Activated CD4-positive, alpha-beta memory T cell treated with anti-CD3 and anti-CD28 coated beads for 36 hours (primary cell): ENCODE results near the gene PGC. TPM values are rescaled to one million over a fixed set of nuclear protein-coding genes. Genes with fewer than 3 reads are reported as not detected.

Experiments
- CTCF ChIA-PET: fragments of 350-600 bp; sonication (Branson Sonifier 250); formaldehyde crosslinking; loops from one replicate; lab custom pipeline; 2021; ENCODE audit warnings: antibody characterized with exemption, inconsistent platforms; lab: Charles Lee
- POLR2A ChIA-PET: fragments of 350-600 bp; sonication (Branson Sonifier 250); formaldehyde crosslinking; loops from one replicate; lab custom pipeline; 2021; ENCODE audit warnings: antibody characterized with exemption; lab: Charles Lee
- DNase-seq: peaks from one replicate; pipeline ENCODE4 v3.0.0-alpha.2; 2020
- H3K27ac Mint-ChIP-seq: one replicate; pipeline ENCODE4 v1.8.0; 2021; ENCODE audit warnings: mixed read lengths
- H3K27me3 Mint-ChIP-seq: one replicate; pipeline ENCODE4 v1.8.0; 2021; ENCODE audit warnings: mixed read lengths
- H3K36me3 Mint-ChIP-seq: one replicate; pipeline ENCODE4 v1.8.0; 2021; ENCODE audit warnings: mixed read lengths
- H3K4me1 Mint-ChIP-seq: one replicate; pipeline ENCODE4 v1.8.0; 2021; ENCODE audit warnings: low read depth, mixed read lengths
- H3K4me3 Mint-ChIP-seq: one replicate; pipeline ENCODE4 v1.8.0; 2021; ENCODE audit warnings: mild to moderate bottlenecking, mixed read lengths
- H3K9me3 Mint-ChIP-seq: one replicate; pipeline ENCODE4 v1.8.0; 2021; ENCODE audit warnings: mixed read lengths
- intact Hi-C: fragments of 100-400 bp; cut with micrococcal nuclease; formaldehyde crosslinking; loops from one replicate; pipeline ENCODE4 v1.15.1; 2023
- total RNA-seq, 2 experiments: library from RNA; stranded (reverse); gene quantifications; one replicate each; pipeline ENCODE4 v1.2.3, GENCODE V29; 2021

Gene PGC
- total RNA-seq, 2 experiments from 2014 or later = not detected

DNA sequence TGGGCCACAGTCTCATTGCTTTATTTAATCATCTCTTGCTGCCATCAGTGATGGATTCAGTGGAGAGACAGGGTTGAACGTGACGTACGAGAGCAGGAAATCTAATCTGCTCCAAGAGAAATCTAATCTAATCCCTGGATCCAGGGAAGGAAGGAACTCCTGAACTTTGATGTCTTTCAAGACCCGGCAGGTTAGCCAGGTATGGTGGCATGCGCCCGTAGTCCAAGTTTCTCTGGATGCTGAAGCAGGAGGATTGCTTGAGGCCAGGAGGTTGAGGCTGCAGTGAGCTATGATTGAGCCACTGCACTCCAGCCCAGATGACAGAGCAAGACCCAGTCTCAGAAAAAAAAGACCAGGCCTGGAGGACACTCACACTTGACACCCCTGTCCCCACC, 11.4 kb upstream of the PGC start:
- H3K4me1 Mint-ChIP-seq = no peaks in the 10 kb centered on the region
- POLR2A ChIA-PET = no interaction called here
- no peak overlapping the region for H3K4me3 Mint-ChIP-seq
- no peaks in the 10 kb centered on the region for H3K9me3 Mint-ChIP-seq
- no peak for DNase-seq
- no peaks in the 10 kb centered on the region for H3K36me3 Mint-ChIP-seq
- CTCF ChIA-PET = interaction anchor here (1.0 kb wide), 1 partner anchor 28 kb away, joined by 4 read pairs; no protein-coding TSS in a partner anchor
- intact Hi-C loops = no loop called here
- H3K27ac Mint-ChIP-seq = no peak overlapping the region
- peaks cover 1% of the 10 kb centered on the region for H3K27me3 Mint-ChIP-seq

DNA sequence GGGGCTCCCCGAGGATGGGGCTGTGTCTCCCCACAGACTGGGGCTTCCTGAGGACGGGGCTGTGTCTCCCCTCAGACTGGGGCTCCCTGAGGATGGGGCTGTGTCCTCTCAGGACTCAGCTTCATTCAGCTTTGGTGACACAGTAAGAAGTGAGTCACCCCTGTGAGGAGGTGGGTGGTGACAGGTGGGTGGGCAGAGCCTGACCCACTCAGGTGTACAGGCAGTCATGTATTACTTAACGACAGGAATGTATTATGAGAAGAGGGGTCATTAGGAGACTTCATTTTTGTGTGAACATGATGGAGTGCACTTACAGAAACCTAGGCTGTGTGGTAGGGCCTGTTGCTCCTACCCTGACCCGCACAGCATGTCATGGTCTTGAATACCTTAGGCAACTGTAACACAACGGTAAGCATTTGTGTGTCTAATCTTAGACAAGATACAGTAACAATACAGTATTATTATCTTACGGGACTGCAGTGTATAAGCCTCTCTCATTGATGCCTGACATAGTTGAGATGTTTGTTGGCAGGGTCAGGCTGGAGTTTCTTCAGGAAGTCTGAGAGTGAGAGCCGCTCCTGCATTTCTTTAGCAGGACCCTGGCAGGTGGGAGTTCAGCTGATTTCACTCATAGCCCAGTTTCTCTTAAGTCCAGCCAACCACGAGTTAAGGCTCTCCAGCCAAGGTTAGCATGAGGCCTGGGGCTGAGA, 10.9 kb upstream of the PGC start:
- peaks cover 1% of the 10 kb centered on the region for H3K27me3 Mint-ChIP-seq
- POLR2A ChIA-PET = no interaction called here

DNA sequence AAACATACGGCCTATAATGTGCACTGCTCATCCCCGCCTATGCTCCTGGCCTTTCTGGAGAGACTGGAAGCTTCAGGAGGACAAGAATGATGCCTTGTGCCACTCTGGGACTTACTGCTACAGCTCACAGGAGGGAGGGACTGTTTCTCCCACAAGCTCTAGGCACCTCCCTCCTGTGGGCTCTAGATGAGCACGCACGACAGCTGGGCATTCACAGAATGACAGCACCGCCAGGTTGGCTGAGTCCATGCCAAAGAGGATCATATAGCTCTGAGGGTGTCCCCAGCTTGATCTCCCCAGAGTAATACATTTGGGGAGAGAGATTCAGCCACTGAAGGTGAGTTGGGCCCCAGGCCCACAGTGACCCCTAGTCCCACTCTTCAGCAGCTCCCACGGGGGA, 10.1 kb upstream of the PGC start:
- no peak overlapping the region for H3K27ac Mint-ChIP-seq
- peaks cover 1% of the 10 kb centered on the region for H3K27me3 Mint-ChIP-seq
- no peaks in the 10 kb centered on the region for H3K4me1 Mint-ChIP-seq
- DNase-seq = no peak
- no peaks in the 10 kb centered on the region for H3K9me3 Mint-ChIP-seq
- POLR2A ChIA-PET = no interaction called here
- no peak overlapping the region for H3K4me3 Mint-ChIP-seq
- no peaks in the 10 kb centered on the region for H3K36me3 Mint-ChIP-seq
- intact Hi-C loops = no loop called here
- CTCF ChIA-PET = no interaction called here

More for the DNA sequence above, 10.9 kb upstream of the PGC start:
- no peaks in the 10 kb centered on the region for H3K4me1 Mint-ChIP-seq
- no peak overlapping the region for H3K4me3 Mint-ChIP-seq
- H3K36me3 Mint-ChIP-seq = no peaks in the 10 kb centered on the region
- intact Hi-C loops = no loop called here
- H3K27ac Mint-ChIP-seq = no peak overlapping the region
- no peak for DNase-seq
- no peaks in the 10 kb centered on the region for H3K9me3 Mint-ChIP-seq
- CTCF ChIA-PET = no interaction called here

DNA sequence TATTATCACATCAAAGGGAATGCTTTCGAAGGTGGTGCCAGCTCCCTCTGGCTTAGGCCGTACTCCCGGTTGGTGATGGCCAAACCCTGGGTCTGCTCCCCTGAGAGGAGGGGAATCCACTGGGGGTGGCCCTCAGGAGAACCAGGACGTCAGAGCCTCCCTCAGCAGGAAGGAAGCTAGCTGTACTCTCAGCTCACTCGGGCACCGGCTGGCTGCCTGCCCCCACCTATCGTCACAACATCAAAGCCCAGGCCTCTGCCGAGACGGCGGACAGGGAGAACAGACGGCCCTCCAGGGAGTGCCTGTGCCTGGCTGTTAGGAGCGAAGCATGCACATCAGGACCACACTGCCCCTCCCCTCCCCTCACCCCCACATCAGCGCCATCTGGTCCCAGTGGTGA, 9.2 kb upstream of the PGC start:
- ChIA-PET CTCF (no interaction called here), POLR2A (no interaction called here)
- Mint-ChIP-seq H3K4me1 (no peaks in the 10 kb centered on the region), H3K9me3 (no peaks in the 10 kb centered on the region), H3K27ac (no peak overlapping the region), H3K36me3 (no peaks in the 10 kb centered on the region), H3K4me3 (no peak overlapping the region), H3K27me3 (peaks cover 1% of the 10 kb centered on the region)
- DNase-seq = no peak
- intact Hi-C loops = no loop called here

DNA sequence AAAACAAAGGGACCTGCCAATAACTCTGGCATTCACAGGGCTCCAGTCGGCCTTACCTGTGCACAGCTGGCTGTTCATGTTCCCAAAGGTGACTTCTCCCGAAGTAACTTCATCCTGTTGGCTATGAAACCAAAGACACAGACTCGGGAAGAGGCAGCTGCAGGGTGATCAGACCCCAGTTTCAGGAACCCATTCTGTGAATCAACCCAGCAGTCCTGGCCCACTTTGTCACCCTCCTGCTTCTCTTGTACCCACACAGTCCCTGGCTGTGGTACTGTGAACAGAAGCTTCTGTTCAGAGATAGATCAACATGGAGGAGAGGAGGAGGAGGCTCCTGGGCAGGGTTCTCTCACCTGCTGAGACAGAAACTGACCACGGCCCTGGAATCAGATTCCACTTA, 8.7 kb upstream of the PGC start:
- Mint-ChIP-seq H3K36me3 (no peaks in the 10 kb centered on the region), H3K4me1 (no peaks in the 10 kb centered on the region), H3K9me3 (no peaks in the 10 kb centered on the region), H3K27ac (no peak overlapping the region), H3K4me3 (no peak overlapping the region), H3K27me3 (peaks cover 1% of the 10 kb centered on the region)
- DNase-seq = no peak
- ChIA-PET POLR2A (no interaction called here), CTCF (no interaction called here)
- intact Hi-C loops = no loop called here

DNA sequence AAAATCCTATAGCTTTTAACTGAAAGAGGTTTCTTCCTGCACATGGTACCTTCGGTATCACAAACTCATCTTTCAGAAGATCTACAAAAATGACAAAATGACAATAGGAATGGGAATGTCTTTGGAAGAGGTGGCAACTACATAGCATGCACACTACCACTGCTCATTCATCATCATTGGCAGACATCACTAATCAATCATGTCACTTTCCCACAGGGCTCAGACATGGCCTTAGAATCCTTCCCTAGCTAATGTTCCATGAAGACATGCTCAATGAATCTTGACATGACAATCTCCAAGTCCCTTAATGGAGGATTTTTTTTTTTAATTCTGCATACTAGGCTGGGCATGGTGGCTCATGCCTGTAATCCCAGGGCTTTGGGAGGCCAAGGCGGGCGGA, 3.2 kb upstream of the PGC start:
- no peak overlapping the region for H3K27ac Mint-ChIP-seq
- ChIA-PET POLR2A (no interaction called here), CTCF (no interaction called here)
- H3K4me3 Mint-ChIP-seq = no peak overlapping the region
- H3K27me3 Mint-ChIP-seq = no peaks in the 10 kb centered on the region
- no peak for DNase-seq
- intact Hi-C loops = no loop called here
- H3K4me1 Mint-ChIP-seq = no peaks in the 10 kb centered on the region
- H3K36me3 Mint-ChIP-seq = no peaks in the 10 kb centered on the region
- no peaks in the 10 kb centered on the region for H3K9me3 Mint-ChIP-seq

DNA sequence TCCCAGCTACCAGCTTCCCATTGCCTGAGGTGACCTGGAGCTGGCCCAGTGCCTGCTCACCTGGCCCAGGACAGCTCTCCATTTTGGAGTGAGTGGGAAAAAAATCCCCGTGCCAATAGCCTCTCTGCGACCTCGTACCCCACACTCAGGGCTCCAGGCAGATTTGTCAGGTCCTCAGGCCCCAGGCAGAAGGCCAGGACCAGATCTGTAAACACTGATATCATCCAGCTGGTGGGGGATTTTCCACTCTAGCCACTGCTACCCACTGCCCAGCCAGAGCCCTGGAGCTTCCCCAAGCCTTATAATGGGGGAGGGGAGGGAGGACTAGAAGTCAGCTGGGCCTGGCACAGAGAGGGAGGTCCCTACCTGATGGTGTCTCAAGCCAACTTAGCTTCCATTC, 1.3 kb upstream of the PGC start:
- H3K27ac Mint-ChIP-seq = no peak overlapping the region
- CTCF ChIA-PET = interaction anchor here (0.7 kb wide), 1 partner anchor 65 kb away, joined by 6 read pairs; no protein-coding TSS in a partner anchor
- no peaks in the 10 kb centered on the region for H3K9me3 Mint-ChIP-seq
- POLR2A ChIA-PET = no interaction called here
- no peaks in the 10 kb centered on the region for H3K27me3 Mint-ChIP-seq
- no peak overlapping the region for H3K4me3 Mint-ChIP-seq
- intact Hi-C loops = no loop called here
- H3K4me1 Mint-ChIP-seq = no peaks in the 10 kb centered on the region
- DNase-seq = no peak
- no peaks in the 10 kb centered on the region for H3K36me3 Mint-ChIP-seq

DNA sequence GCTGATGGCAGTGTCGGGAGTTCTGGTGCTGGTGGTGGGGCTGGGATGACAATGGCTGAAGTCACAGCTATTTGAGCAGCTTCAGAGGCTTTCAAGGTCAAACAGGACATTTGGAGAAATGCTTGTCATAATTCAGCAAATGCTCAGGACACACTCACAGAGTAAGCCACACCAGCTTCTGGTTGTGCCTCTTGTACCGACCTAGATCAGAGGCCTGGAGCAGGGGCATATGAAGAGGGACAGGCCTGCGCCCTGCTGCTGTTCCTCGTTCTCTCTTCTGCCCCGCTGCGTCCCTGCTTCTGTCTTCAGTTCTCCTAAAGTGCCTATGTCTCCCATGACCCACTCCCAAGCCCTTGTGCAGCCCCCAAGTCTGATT, 893 bp upstream of the PGC start:
- H3K27me3 Mint-ChIP-seq = no peaks in the 10 kb centered on the region
- ChIA-PET CTCF (interaction anchor here (0.6 to 0.7 kb wide), 2 partner anchors 65 to 168 kb away, joined by 3 to 6 read pairs; no protein-coding TSS in a partner anchor), POLR2A (no interaction called here)
- no peak overlapping the region for H3K4me3 Mint-ChIP-seq
- no peak for DNase-seq
- intact Hi-C loops = no loop called here
- no peaks in the 10 kb centered on the region for H3K36me3 Mint-ChIP-seq
- H3K4me1 Mint-ChIP-seq = no peaks in the 10 kb centered on the region
- H3K9me3 Mint-ChIP-seq = no peaks in the 10 kb centered on the region
- H3K27ac Mint-ChIP-seq = no peak overlapping the region

DNA sequence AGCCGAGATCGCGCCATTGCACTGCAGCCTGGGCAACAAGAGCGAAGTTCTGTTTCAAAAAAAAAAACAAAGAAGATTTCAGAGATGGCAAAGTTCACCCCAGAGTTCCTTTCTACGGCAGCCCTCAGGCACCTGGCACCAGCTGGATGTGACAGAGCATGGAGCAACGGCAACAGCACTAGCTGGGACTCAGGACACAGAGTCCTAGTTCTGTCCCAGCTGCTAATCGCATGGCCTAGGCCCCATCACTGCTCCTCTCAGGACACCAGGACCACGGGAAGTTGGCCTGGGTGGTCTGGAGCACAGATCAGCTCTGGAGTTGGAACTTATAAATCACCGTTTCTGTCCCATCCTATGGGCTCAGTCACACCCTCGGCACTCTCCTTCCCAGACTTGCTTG, 1.1 kb downstream of the PGC start:
- Mint-ChIP-seq H3K27ac (no peak overlapping the region), H3K9me3 (no peaks in the 10 kb centered on the region), H3K4me1 (no peaks in the 10 kb centered on the region), H3K36me3 (no peaks in the 10 kb centered on the region), H3K27me3 (no peaks in the 10 kb centered on the region), H3K4me3 (no peak overlapping the region)
- no peak for DNase-seq
- intact Hi-C loops = no loop called here
- ChIA-PET CTCF (no interaction called here), POLR2A (no interaction called here)

DNA sequence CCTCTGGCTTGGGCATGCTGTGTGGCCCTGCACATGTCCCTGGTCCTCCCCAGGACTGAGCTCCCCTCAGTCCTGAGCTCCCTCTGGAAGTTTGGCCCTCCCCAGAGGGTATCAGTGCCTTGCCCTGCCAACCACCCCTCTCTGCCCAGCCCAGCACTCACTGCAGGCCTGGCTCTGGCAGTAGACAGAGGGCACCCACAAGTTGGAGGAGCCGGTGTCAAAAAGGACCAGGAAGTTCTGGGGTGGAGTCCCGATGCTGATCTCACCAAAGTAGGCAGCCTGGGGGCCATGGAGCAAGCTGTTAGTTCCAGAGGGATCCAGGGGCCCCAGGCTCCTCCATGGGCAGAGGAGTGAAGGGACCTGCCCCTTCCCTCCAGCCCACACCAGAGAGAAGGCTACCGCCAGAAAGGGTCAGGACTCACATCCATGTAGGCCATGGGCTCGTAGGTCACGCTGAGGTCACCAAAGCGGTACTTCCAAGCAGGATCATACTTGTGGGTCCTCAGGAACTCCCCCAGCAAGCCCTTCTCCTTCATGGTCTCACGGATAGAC, 2.9 kb downstream of the PGC start:
- DNase-seq = no peak
- CTCF ChIA-PET = no interaction called here
- H3K27me3 Mint-ChIP-seq = no peaks in the 10 kb centered on the region
- no peaks in the 10 kb centered on the region for H3K36me3 Mint-ChIP-seq
- H3K4me1 Mint-ChIP-seq = no peaks in the 10 kb centered on the region
- POLR2A ChIA-PET = no interaction called here
- no peaks in the 10 kb centered on the region for H3K9me3 Mint-ChIP-seq
- intact Hi-C loops = no loop called here
- H3K27ac Mint-ChIP-seq = no peak overlapping the region
- no peak overlapping the region for H3K4me3 Mint-ChIP-seq

DNA sequence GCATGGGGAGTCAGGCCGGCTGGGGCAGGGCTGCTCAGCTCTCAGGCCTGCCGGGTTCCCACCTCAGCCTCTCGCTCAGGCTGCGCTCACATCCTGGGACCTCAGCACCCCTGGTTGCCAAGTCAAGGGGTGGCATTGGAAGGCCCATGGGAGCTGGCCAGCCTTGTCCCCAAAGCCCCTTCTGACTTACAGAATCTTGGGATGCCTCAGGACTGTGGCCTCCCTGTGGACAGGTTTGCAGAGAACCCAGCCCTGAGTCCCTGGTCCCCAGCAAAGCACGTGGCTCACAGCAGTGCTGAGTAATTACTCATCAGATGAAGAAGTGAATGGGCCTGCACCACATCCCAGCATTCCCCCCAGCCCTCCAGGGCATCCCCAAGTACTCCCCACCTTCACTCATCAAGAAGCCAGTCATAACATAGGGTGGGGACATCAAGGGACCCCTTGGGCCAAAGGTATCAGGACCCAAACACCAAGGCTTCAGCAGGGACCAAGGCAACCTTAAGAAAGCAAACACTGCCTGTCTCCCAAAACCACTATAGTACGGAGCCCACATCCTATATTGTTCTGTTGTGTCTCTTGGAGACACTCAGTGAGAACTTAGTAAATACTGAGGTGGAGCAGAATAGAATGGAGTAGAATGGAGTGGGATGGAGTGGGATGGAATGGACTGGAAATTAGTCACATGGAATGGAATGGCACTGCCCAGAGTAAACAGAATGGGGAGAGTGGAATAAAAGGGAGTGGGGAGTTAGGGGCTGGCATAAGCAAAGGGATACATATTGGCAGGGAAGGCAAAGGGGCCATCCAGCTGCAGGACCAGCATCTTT, 3.6 kb downstream of the PGC start:
- Mint-ChIP-seq H3K27me3 (no peaks in the 10 kb centered on the region), H3K36me3 (no peaks in the 10 kb centered on the region), H3K27ac (no peak overlapping the region), H3K9me3 (no peaks in the 10 kb centered on the region), H3K4me1 (no peaks in the 10 kb centered on the region), H3K4me3 (no peak overlapping the region)
- intact Hi-C loops = no loop called here
- ChIA-PET POLR2A (no interaction called here), CTCF (no interaction called here)
- DNase-seq = no peak

DNA sequence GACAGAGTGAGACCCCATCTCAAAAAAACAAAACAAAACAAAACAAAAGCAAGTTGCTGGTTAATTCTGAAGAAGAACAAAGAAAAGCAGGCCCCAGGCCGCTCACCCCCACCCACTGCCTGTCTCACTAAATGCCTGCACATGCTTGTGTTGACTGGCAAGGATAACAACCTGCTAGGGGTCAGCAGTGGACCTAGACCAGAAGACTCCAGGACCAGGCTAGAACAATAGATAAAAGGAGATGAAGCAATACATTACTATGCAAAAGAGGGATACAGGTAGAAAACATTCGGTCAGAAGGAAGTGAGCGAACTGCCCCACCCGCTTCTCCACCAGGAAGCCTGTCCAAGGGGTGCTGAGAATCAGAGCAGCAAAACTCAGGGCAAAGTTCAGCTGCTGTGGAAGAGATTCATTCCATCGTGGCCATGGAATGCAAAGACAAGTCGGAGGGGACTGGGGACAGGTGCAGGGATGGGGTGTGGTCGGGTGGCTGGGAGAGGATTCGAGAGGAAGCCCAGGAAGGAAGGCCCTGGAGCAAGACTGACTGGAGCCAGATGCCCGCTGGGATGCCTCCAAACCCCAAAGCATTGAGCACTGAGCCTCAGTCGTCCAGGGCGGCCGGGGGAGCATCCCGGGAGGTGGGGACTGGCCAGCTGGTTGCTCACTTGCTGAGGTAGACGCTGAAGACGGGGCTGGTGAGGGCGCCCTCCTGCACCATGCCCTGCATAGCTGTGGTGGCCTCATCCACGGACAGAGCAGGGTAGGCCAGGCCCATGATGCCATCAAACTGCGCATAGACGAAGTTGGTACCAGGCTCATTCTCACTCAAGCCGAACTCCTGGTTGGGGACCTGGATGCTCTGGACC, 5.3 kb downstream of the PGC start:
- no peak for DNase-seq
- CTCF ChIA-PET = no interaction called here
- POLR2A ChIA-PET = no interaction called here
- no peaks in the 10 kb centered on the region for H3K27me3 Mint-ChIP-seq
- H3K36me3 Mint-ChIP-seq = no peaks in the 10 kb centered on the region
- no peak overlapping the region for H3K4me3 Mint-ChIP-seq
- intact Hi-C loops = no loop called here
- no peaks in the 10 kb centered on the region for H3K9me3 Mint-ChIP-seq
- H3K4me1 Mint-ChIP-seq = no peaks in the 10 kb centered on the region
- H3K27ac Mint-ChIP-seq = no peak overlapping the region
